NCI-H1417 treated with DMSO at 0.1 percent for 48 hours (cell line): ENCODE measurements around the gene GSE1.

Experiments
- DNase-seq: peaks from one replicate; lab custom pipeline; 2025; lab: John Stamatoyannopoulos, UW

The GSE1 gene

GRCh38 chr16:85722128-85722893, 109.2 kb downstream of the GSE1 start:
- DNase-seq, result no peak

GRCh38 chr16:85724126-85724879, 111.2 kb downstream of the GSE1 start:
- no peak for DNase-seq

- DNase-seq, result no peak
These were observed 111.8 kb downstream of the GSE1 start for GRCh38 chr16:85724936-85725335.
